NOMO-1 treated with DMSO at 0.1 percent for 48 hours (cell line): Measurements from ENCODE around the gene TBX2.

Experiments used
- DNase-seq: peaks from one replicate; lab custom pipeline; 2025; ENCODE audit not compliant: unreplicated experiment; lab: John Stamatoyannopoulos, UW

The TBX2 gene

DNA sequence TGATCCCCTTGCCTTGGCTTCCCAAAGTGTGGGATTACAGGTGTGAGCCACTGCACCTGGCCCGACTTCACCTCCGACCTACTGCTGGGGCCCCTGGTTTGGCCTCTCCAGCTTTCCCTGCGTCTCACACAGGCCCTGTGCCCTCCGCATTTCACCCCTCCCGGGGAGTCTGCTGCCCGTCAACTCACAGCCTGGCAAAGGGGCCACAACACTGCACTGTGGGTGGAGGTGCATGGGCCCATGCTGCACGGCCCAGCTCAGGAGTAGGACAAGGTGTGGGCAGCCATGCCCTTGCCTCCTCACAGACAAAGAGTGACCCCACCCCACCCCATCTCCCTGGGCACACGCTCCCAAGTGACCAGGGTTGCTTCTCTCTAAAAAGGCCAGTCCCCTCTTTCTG, 12.6 kb upstream of the TBX2 start:
- no peak for DNase-seq

DNA sequence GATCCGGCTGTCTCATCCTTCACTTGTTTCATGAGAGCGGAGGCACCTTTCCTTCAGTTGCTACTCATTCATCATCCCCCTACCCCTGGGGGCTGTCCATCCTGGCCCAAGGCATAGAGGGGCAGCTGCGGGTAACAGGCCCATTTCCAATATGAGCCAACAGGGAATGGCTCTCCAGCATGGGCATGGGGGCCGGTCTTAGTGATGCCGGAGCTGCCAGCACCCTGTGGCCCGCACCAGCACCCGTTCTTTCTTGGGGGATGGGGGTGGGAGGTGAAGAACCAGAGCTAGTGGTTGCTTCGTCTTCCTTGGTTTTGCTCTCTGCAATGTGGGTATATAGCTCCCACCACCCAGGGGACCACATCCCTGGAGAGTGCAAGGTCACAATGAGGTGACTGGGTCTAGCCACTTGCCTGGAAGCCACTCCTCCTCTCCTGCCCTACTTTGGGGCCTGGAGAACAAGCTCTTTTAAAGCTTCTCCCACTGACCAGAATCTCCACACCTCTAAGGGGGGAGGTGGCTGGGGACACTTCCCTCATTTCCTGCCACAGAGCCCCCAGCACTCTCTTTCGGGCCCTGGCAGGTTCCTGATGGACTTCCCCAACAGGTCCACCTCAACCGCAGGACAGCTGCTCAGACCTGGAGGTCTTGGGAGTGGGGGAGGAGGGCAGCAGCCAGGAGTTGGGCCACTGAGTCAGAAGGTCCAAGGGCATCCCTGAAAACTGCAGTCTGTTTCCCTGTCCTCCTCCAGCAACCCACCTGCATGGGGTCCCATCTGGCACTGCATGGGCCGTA, 11.9 kb upstream of the TBX2 start:
- DNase-seq, result no peak

DNA sequence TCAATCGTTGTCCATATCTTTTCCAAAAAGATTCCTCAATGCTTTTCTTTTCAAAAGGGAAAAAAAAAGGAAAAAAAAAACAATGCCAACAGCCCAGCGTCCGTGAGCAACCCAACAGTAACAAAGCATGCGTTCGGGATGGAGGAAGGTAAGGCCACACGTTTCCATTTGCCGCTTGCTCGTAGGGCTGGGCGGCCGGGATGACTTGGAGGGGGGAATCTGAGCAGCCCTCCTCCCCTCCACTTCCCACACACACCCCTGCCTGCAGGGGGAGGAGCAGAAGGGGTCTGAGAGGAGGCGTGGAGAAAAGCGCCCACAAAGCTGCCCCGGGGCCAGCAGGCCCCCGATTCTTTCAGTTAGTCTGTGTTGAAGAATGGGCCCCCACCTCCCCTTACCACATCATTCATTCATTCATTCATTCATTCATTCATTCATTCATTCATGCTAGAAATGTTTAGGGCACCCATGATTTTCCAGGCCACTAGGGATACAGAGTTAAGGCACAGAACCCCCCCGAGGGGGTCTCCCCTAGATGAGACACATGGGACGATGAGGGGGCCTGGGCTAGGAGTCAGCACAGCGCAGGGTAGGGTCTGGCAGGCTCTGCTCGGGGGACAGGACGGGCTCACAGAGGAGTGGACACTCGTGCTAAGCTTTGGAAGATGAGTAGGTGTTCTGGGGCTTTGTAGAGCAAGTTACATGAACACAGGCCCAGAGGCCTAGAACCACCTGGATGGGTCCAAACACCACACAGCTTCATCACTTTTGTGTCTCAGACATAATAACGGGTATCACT, 10.9 kb upstream of the TBX2 start:
- DNase-seq, result no peak

DNA sequence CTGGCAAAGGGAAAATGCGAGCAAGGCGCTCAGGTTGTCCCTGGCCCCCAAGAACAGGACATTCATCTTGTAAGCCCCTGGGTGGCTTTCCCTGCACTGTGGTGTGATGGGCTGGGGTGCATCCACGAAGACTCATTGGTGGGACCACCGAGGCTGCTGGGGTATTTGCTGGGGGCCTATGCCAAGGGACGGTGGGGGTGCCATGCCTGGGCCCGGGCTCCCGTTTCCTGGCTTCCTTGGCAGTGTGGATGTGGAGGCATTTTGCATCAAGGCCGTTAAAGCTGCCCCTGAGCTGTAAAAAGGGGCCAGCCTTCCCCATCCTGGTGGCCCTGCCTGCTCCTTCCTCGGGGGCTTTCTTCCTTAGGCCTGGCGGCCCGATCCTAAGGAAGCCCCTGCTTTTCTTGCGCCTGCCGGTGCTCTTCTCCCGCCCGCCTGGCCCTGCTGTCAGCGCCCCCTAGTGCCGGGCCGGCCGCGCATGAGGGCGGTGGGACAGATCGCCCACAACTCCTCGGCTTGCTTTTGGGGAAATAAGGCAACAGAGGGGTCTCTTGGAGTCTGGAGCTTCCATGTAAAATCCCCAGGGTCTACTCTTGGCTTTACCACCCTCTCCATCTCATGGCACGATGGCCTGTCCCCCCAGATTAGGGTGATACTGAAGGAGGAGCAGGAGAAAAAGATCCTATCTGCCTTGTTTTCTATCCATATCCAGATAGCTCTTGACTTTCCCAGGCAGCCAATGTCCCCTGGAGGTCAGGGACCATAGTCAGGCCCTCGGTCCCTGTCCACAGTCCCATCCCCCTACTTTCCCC, 9.8 kb upstream of the TBX2 start:
- no peak for DNase-seq

DNA sequence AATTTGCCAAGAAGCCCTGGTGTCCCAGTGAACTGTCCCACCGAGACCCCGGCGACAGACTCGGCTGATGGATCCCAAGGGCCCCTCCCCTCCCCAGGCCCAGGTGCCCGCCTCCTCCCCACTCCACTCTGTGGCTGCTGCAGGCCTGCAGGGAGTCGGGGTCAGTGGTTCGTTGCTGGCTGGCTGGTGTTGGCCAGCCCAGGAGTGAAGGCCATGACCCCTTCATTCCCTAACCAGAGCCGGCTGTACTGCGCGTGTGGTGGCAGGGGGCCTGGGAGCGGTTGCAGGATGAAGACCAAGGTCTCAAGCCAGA, 9.2 kb upstream of the TBX2 start:
- no peak for DNase-seq

DNA sequence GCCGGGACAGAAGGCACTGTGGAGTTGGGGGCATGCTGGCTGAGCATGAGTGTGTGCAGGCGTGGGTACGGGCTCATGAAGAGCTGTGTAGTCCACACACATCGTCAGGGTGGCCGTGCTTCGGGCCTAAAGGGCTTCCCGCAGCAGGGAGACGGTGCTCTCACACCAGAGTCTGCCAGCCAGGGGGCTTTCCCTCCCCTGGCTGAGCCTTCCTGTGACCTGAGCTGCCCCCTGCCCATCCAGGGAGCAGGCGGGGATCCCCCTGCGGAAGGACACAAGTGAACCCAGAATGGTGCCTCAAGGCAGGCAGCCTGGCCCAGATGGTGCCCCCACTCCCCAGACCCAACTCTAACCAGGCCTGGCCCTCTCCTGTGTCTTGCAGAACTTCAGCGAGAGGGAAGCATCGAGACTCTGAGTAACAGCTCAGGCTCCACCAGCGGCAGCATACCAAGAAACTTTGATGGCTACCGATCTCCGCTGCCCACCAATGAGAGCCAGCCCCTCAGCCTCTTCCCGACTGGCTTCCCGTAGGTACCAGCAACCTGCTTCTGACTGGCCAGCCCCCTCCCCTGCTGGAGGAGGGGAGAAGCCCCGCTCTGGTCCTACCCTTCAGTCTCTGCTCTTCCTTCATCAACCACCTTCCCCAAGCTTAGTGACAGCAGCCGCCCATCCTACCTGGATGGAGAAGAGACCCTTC, 7.9 kb upstream of the TBX2 start:
- no peak for DNase-seq

DNA sequence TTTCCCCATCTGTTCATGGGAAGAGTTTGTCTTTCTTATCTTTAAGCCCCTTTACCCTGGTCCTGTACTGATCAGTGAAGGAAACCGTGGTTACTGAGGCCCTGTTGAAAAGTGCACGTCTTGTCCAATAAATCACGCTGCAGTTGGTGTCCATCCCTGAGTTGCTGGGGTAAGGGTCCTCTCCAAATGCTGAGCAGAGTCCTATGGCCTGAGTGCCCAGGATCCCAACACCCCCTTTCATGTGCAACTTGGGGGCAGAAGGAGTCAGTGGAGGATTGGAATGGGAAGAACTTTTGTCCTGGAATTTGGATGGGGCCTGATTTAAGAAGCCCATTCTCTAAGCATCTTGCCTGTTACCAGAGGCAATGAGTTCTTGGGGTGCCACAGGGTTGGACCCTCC, 7.0 kb upstream of the TBX2 start:
- no peak for DNase-seq

DNA sequence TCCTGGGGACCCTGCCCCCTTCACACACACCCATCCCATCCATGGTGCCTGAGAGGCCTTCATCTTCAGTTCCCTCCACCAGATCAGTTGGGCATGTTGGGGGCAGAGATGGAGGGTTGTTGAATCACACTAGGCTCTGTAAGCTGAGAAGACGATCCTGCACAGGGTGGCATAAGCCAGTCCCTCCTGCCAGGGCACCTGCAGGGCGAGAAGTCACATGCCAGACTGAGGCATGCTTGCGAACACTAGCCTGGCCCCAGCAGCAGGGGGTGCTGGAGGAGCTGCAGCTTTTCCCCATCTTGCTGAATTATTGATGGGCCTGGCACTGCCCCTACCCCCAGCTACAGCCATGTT, 6.1 kb upstream of the TBX2 start:
- DNase-seq, result no peak

DNA sequence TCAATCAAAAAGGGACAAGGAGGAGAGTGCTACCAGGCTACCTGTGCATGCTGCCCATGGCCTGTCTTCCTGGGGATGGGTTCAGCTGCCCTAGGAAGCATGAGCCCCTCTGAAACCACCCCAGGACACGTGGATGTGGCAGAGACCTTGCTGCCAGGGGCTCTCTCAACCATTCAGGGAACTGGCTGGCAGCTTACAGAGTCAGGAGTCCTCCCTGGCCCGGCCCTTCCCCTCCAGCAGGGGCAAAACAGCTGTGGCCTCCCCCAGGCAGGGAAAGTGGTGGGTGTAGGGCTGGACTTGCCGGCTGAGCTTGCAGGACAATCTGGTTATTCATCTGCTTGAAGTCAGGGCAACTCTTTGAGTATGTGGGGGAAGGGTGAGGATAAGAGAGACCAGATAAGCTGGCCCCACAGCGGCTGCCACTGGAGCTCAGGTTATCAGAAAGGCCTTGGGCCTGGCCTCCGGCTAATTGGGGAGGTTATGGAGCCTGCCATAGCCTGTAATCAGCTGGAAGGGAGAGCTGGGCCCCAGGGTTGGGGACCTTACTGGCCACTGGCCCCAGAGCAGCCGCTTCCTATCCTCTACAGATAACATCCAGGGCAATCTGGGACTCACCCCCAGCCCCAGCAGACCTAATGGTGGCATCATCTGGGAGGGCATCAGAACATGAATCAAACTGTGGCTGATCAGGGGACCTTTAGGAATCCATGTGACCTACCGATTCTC, 5.6 kb upstream of the TBX2 start:
- no peak for DNase-seq

DNA sequence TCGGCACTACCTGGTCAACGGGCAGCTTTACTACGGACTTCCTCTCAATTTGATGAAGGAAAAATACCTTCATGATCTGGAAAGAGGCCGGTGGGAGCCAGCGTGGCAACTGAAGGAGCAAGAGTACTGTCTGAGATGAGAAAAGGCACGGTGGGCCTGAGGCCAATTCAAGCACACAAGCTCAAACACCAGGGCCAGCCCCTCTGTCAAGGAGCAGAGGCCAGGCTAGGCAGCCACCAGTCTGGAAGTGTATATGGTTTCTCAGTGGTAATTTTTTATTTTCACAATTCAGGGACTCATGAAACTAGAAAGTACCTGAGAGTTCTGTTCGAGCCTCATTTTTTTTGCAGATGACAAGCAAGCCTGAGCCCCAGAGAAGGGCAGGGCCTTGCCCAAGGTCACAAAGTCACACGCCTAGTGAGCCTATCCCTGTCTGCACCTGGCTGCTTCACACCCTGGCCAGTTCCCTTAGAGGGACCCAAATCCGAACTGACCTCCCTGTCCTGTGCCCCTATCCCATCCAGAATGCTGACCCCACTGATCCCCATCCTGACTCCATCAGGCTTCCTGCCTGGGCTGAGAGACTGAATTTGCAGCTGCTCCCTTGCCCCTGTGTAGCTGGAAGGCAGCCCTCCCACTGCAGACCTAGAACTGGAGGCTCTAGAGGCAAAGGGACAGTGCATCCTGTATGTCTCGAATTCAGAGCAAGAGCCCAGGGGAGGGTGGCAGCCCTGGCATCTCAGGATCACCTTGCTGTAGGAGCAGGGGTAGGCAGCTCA, 4.8 kb upstream of the TBX2 start:
- no peak for DNase-seq

DNA sequence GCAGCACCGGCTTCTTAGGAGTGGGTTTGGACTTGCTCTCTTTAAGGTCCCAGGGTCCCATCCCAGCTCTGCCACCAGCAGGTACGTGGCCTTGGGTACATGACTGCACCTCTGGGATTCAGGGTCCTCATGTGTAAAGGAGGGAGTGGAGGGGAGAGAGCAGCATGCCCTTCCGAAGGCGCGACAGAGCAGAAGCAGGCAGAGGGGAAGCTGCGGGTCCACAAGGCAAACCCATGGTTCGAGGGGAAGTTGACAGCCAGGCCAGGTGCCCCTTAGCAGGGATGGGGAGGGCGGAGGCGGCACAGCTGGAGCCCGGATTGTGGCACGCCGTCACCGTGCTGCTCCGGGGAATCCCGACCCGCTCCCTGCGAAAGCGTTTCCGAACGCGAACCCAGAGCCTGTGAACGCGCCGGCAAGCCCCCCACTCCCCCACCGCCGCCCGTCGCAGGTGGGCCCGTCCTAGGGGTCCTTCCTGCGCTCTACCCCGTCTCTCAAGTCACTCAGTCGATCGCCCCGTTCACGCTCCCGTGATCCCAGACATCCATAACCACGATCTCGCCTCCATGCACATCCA, 4.1 kb upstream of the TBX2 start:
- DNase-seq, result no peak

DNA sequence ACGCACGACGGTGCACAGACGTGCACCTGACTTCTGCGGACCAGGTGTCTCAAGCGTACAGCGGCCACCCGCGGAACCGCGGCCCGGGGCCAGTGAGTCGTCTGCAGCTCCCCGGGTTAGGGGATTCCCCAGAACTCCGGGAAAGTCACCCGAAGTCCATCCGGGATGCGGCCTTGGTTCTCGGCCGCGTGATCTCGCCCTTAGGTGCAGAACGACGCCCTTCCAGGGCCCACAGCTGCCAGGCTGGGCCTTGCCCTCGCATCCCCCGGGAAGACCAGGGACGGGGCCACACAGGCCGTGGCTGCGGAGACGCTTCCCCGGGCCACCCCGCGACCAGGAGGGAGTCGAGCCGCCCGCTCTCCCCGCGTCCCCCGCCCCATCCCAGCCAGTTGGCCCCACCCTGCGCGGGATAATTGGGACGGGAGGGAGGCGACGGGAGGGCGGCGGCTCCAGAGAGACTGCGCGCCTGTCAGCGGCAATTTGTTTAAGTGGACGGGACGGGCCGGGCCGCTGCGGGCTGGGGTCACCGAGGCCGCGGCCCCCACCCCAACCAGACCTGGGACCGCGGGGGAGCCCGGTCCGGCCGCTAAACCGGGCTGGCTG, 3.6 kb upstream of the TBX2 start:
- no peak for DNase-seq

DNA sequence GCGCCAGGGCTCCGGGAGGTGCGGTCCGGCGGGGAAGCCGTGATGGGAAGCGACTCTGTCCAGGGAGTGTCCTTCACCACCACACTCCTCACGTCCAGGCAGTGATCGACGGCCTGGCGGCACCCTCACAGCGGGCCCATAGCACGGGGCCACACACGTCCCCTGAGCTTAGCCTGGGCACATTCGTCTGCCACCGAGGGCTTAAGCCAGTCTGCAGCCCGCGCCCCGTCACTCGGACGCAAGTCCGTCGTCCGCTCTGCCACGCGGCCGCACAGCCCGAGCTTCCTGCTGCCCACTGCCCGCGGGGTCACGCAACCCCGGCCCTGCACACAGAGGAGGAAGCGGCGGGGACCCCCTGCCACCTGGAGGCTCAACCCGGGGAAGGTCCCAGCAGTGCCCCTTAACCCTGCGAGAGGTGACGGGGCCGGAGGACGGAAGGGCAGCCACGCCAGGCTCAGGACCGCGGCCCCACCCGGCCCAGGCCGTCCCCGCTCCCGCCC, 3.0 kb upstream of the TBX2 start:
- no peak for DNase-seq

DNA sequence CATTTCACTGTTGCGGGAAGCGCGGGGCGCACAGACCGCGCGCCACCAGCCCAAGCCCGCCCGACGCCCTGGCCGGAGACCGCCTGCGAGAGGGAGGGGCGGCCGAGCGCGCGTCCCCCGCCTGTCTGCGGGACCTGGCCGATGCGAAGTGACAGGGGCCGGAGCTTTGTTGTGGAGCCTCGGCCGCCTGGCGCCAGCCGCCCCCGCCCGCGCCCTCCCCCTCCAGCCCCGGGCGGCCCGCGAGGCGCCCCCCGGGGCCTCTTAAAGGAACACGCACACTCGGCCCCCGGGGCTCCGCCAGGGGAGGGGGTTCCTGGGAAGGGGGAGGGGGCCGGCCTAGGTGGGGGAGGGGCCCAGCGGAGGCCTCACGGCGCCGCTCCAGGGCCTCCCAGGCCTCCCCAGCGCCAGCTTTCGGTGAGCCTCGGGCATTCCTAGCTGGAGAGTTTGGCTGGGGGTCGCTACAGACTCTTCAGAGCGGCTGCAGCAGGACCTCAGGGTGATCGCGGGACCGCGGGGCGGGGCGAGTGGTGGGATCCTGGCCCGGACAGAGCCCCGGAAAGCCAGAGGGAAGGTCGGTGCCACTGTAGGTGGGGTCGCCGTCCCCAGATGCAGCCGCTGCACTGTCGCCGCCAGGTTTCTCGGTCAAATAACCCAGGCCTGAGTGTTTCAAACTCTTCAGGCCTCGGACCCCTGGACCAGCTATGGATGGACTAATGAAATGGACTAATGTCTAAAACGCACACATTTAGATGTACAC, 2.4 kb upstream of the TBX2 start:
- no peak for DNase-seq

DNA sequence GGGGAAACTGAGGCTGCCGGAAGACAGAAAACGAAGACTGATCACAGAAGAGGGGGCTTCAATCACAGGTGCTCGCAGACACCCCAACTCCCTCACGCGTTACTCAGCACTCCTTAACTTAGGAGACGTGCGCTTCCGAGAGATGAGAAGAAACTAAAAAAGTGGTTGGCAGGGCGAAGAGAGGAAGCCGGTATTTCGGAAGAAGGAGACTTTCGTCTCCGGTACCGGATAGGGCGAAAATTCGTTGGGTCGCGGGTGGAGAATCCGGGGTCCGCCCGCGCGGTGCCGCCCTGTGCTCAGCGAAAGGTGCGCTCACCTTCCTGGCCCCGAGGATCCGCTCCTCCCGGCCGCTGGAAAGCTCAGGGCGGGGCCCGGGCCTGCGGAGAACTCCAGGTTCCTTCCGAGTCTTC, 917 bp upstream of the TBX2 start:
- no peak for DNase-seq

DNA sequence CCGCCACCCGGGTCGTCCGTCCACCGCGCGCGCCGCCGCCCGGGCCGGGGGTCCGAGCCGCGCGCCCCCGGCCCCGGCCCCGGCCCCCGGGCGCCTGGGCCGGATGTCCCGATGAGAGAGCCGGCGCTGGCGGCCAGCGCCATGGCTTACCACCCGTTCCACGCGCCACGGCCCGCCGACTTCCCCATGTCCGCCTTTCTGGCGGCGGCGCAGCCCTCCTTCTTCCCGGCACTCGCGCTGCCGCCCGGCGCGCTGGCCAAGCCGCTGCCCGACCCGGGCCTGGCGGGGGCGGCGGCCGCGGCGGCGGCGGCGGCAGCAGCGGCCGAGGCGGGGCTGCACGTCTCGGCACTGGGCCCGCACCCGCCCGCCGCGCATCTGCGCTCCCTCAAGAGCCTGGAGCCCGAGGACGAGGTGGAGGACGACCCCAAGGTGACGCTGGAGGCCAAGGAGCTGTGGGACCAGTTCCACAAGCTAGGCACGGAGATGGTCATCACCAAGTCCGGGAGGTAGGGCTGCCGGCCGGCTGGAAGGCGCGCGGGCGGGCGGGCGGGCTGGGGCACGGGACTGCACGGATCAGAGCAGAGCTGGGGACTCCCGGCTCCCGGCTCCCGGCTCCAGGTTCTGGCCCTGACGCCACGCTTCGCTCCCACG, 548 bp downstream of the TBX2 start:
- peak; percentile 26 for DNase-seq

DNA sequence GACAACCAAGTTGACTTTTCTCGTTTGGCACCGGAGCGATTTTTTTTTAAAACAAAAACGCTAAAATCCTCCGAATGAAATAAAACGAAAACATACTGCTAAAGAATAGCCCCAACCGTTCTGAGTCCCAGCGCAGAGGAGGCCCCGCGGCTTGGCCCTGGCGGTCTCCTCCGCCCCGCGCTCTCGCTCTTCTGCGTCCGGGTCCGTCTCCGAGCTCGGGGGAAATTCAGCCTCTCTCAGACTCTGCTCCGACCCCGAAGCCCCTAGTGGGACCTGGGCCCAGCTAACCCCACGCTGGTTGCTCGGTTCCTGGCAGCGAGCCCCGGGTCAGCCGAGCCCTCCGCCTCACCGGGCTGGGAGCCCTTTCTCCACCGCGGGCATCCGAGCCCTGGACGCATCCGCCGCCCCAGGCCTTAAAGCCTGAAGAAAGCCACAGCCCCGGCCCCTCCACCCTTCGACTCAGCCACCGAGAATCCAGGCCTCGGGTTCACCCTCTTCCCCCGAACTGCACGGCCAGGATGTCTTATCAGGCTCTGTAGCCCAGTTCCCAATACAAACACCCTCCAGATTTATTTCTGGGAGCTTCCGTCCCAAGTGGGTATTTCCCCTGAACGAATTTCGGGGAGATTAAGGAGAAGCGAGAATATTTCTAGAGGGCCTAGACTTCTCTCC, 1.2 kb downstream of the TBX2 start:
- DNase-seq, result no peak
